Activated naive CD8-positive, alpha-beta T cell treated with anti-CD3 and anti-CD28 coated beads, Interleukin-2, amount 50 U/mL, for 16 hours (primary cell): ENCODE results near the gene SMIM1.
A peak's percentile ranks its signal among the peaks of the same experiment; 100 is the strongest.
"Not testable (repeated sequence)": the region's sequence is repeated elsewhere in the genome, so short reads cannot be mapped to it uniquely, and the experiment has no call there.

ENCODE experiments used
- DNase-seq: peaks from one replicate; pipeline ENCODE4 v3.0.0-alpha.2; 2020; ENCODE audit warnings: low read depth, low spot score

Gene SMIM1

GRCh38 chr1:3795453-3796214 is 23.1 kb downstream of the SMIM1 start:
- DNase-seq = no peak

GRCh38 chr1:3796215-3797061 is 23.9 kb downstream of the SMIM1 start, which contains the start of gene LRRC47:
TSS of gene LRRC47 (minus strand) at chr1:3796498. CDS start at chr1:3796476, 22 bp downstream.
- peak; percentile 90 for DNase-seq

GRCh38 chr1:3799976-3800685 is 27.6 kb downstream of the SMIM1 start:
- no peak for DNase-seq

- DNase-seq = not testable (repeated sequence)
Observed at GRCh38 chr1:3800795-3801194, 28.2 kb downstream of the SMIM1 start.

- DNase-seq = no peak
Observed at GRCh38 chr1:3803905-3804626, 31.5 kb downstream of the SMIM1 start.

GRCh38 chr1:3804627-3804944 is 32.0 kb downstream of the SMIM1 start:
- not testable (repeated sequence) for DNase-seq

- no peak for DNase-seq
Observed at GRCh38 chr1:3805038-3805437, 32.5 kb downstream of the SMIM1 start.

- no peak for DNase-seq
Observed at GRCh38 chr1:3807769-3808168, 35.2 kb downstream of the SMIM1 start.

- DNase-seq = no peak
Observed at GRCh38 chr1:3809680-3810079, 37.1 kb downstream of the SMIM1 start.

GRCh38 chr1:3810149-3810761 is 37.7 kb downstream of the SMIM1 start:
- DNase-seq = not testable (repeated sequence)

GRCh38 chr1:3811595-3811911 is 39.0 kb downstream of the SMIM1 start:
- DNase-seq = no peak

- no peak for DNase-seq
Observed at GRCh38 chr1:3814065-3814464, 41.5 kb downstream of the SMIM1 start.

GRCh38 chr1:3814771-3815561 is 42.4 kb downstream of the SMIM1 start:
- DNase-seq = no peak

- no peak for DNase-seq
Observed at GRCh38 chr1:3816331-3817137, 44.0 kb downstream of the SMIM1 start.

GRCh38 chr1:3817138-3817740 is 44.7 kb downstream of the SMIM1 start:
- DNase-seq = no peak

- DNase-seq = no peak
Observed at GRCh38 chr1:3817821-3818597, 45.5 kb downstream of the SMIM1 start.

GRCh38 chr1:3819771-3820200 is 47.2 kb downstream of the SMIM1 start:
- DNase-seq = no peak

GRCh38 chr1:3820316-3820715 is 47.8 kb downstream of the SMIM1 start:
- no peak for DNase-seq
